ENCODE results near the gene IZUMO1R. TPM values are rescaled to one million over a fixed set of nuclear protein-coding genes. Genes with fewer than 3 reads are reported as not detected.
"Not testable (repeated sequence)": the region's sequence is repeated elsewhere in the genome, so short reads cannot be mapped to it uniquely, and the experiment has no call there.

The IZUMO1R gene
- total and polyA plus RNA-seq, 2 donors (not counting 1 experiment from before 2014, with no cell fraction given) = not detected

- no peak for ATAC-seq (ENCODE audit: low read depth)
- Histone ChIP-seq H3K27ac (ENCODE audit: low read length in 2 of 2) (no peak overlapping the region), H2AFZ (ENCODE audit: insufficient read depth, low read depth, low read length, poor library complexity, severe bottlenecking) (no peak overlapping the region), H4K20me1 (ENCODE audit: control insufficient read depth, insufficient read depth, low read length, poor library complexity, severe bottlenecking) (no peaks in the 10 kb centered on the region), H3K4me1 (ENCODE audit: control insufficient read depth in 2 of 2, insufficient read depth in 2 of 2, low read length in 2 of 2) (no peaks in the 10 kb centered on the region), H3K79me2 (ENCODE audit: control insufficient read depth, insufficient read depth, low read length) (no peaks in the 10 kb centered on the region), H3K4me3 (ENCODE audit: control extremely low read depth in 1 of 5, extremely low read depth in 1 of 5, insufficient read depth in 1 of 5, low read depth in 2 of 5, low read length in 4 of 5) (no peak overlapping the region), H3K9ac (ENCODE audit: low read length) (no peak overlapping the region), H3K9me3 (ENCODE audit: control extremely low read depth in 1 of 3, control insufficient read depth in 2 of 3, insufficient read depth in 1 of 3, low read length in 2 of 3) (peaks cover 0 to 3% (median 0%) of the 10 kb centered on the region in 3 donors), H3K4me2 (replicated peaks; ENCODE audit: low read depth, low read length, poor library complexity, severe bottlenecking) (no peak overlapping the region), H3K27me3 (replicated peaks in 1 of 4; ENCODE audit: control extremely low read depth in 1 of 4, control insufficient read depth in 3 of 4, insufficient read depth in 4 of 4, low read length in 3 of 4) (no peaks in the 10 kb centered on the region), H3K36me3 (replicated peaks in 1 of 2; ENCODE audit: control extremely low read depth in 1 of 2, control insufficient read depth in 1 of 2, extremely low read depth in 1 of 2, insufficient read depth in 2 of 2, low read length in 1 of 2) (no peaks in the 10 kb centered on the region)
- no CpG with 5 or more reads among the region's 1 CpG for WGBS (ENCODE audit: insufficient coverage)
- intact Hi-C loops (cut with micrococcal nuclease) = no loop called here
- H3K9me3 Mint-ChIP-seq (ENCODE audit: insufficient read depth) = peaks cover 4% of the 10 kb centered on the region
- peaks cover 6% of the 10 kb centered on the region for H3K27me3 Mint-ChIP-seq
- no peak overlapping the region for H3K4me3 Mint-ChIP-seq
- ChIA-PET POLR2A (no interaction called here), CTCF (no interaction called here)
- no peaks in the 10 kb centered on the region for H3K4me1 Mint-ChIP-seq
- DNase-seq = no peak
- no peak overlapping the region for H3K27ac Mint-ChIP-seq
- TF ChIP-seq CTCF (IDR thresholded peaks at IDR 0.05) (no peak), EZH2 (IDR thresholded peaks at IDR 0.05; ENCODE audit: borderline replicate concordance, insufficient read depth, low read depth, low read length, poor library complexity, severe bottlenecking) (no peak)
Measured at GRCh38 chr11:94343495-94343894, 39.1 kb downstream of the IZUMO1R start.

GRCh38 chr11:94346311-94346710 lies 41.9 kb downstream of the IZUMO1R start:
- H3K4me1 Mint-ChIP-seq, CTCF ChIA-PET, POLR2A ChIA-PET: not testable (repeated sequence)

GRCh38 chr11:94350850-94351563 lies 46.6 kb downstream of the IZUMO1R start:
- H3K9me3 Mint-ChIP-seq (ENCODE audit: insufficient read depth); CTCF ChIA-PET; POLR2A ChIA-PET; H3K9ac ChIP-seq (ENCODE audit: low read length); H3K79me2 ChIP-seq (ENCODE audit: control insufficient read depth, insufficient read depth, low read length); H3K9me3 ChIP-seq (ENCODE audit: control extremely low read depth in 1 of 3, control insufficient read depth in 2 of 3, insufficient read depth in 1 of 3, low read length in 2 of 3); H2AFZ ChIP-seq (ENCODE audit: insufficient read depth, low read depth, low read length, poor library complexity, severe bottlenecking); H3K27ac Mint-ChIP-seq; H3K27me3 ChIP-seq (replicated peaks in 1 of 4; ENCODE audit: control extremely low read depth in 1 of 4, control insufficient read depth in 3 of 4, insufficient read depth in 4 of 4, low read length in 3 of 4); intact Hi-C loops (cut with micrococcal nuclease); H3K36me3 ChIP-seq (replicated peaks in 1 of 2; ENCODE audit: control extremely low read depth in 1 of 2, control insufficient read depth in 1 of 2, extremely low read depth in 1 of 2, insufficient read depth in 2 of 2, low read length in 1 of 2); H4K20me1 ChIP-seq (ENCODE audit: control insufficient read depth, insufficient read depth, low read length, poor library complexity, severe bottlenecking); H3K4me2 ChIP-seq (replicated peaks; ENCODE audit: low read depth, low read length, poor library complexity, severe bottlenecking); DNase-seq; H3K4me1 ChIP-seq (ENCODE audit: control insufficient read depth in 2 of 2, insufficient read depth in 2 of 2, low read length in 2 of 2); H3K4me1 Mint-ChIP-seq; H3K27ac ChIP-seq (ENCODE audit: low read length in 2 of 2); H3K4me3 Mint-ChIP-seq; ATAC-seq (ENCODE audit: low read depth); H3K4me3 ChIP-seq (ENCODE audit: control extremely low read depth in 1 of 5, extremely low read depth in 1 of 5, insufficient read depth in 1 of 5, low read depth in 2 of 5, low read length in 4 of 5): not testable (repeated sequence)
- H3K27me3 Mint-ChIP-seq = peaks cover 27% of the 10 kb centered on the region
- 95% methylated on average over 4 of the region's 10 CpGs for WGBS (ENCODE audit: insufficient coverage)

More at GRCh38 chr11:94346311-94346710, 41.9 kb downstream of the IZUMO1R start:
- H4K20me1 ChIP-seq (ENCODE audit: control insufficient read depth, insufficient read depth, low read length, poor library complexity, severe bottlenecking); H3K27me3 Mint-ChIP-seq; H3K4me3 ChIP-seq (ENCODE audit: control extremely low read depth in 1 of 5, extremely low read depth in 1 of 5, insufficient read depth in 1 of 5, low read depth in 2 of 5, low read length in 4 of 5); H3K9ac ChIP-seq (ENCODE audit: low read length); H3K36me3 ChIP-seq (replicated peaks in 1 of 2; ENCODE audit: control extremely low read depth in 1 of 2, control insufficient read depth in 1 of 2, extremely low read depth in 1 of 2, insufficient read depth in 2 of 2, low read length in 1 of 2); H3K27ac ChIP-seq (ENCODE audit: low read length in 2 of 2); H3K9me3 Mint-ChIP-seq (ENCODE audit: insufficient read depth); H3K27me3 ChIP-seq (replicated peaks in 1 of 4; ENCODE audit: control extremely low read depth in 1 of 4, control insufficient read depth in 3 of 4, insufficient read depth in 4 of 4, low read length in 3 of 4); DNase-seq; H3K4me1 ChIP-seq (ENCODE audit: control insufficient read depth in 2 of 2, insufficient read depth in 2 of 2, low read length in 2 of 2); H3K79me2 ChIP-seq (ENCODE audit: control insufficient read depth, insufficient read depth, low read length); H3K27ac Mint-ChIP-seq; ATAC-seq (ENCODE audit: low read depth); H3K9me3 ChIP-seq (ENCODE audit: control extremely low read depth in 1 of 3, control insufficient read depth in 2 of 3, insufficient read depth in 1 of 3, low read length in 2 of 3); intact Hi-C loops (cut with micrococcal nuclease); H3K4me3 Mint-ChIP-seq; H2AFZ ChIP-seq (ENCODE audit: insufficient read depth, low read depth, low read length, poor library complexity, severe bottlenecking); H3K4me2 ChIP-seq (replicated peaks; ENCODE audit: low read depth, low read length, poor library complexity, severe bottlenecking): not testable (repeated sequence)
- 81% methylated on average over 5 of the region's 8 CpGs for WGBS (ENCODE audit: insufficient coverage)

All from B cell (primary cell).